Esophagus mucosa (tissue), 1 donor: ENCODE data around the gene SLC34A1. TPM values are rescaled to one million over a fixed set of nuclear protein-coding genes. Genes with fewer than 3 reads are reported as not detected.
"Not testable (repeated sequence)": the region's sequence is repeated elsewhere in the genome, so short reads cannot be mapped to it uniquely, and the experiment has no call there.

Source experiments
- ATAC-seq: fragments of 200-7000 bp; cut with Tn5 transposase; one replicate; pipeline ENCODE4 v1.9.1; 2020
- total RNA-seq: library from RNA; stranded (reverse); gene quantifications from one replicate; pipeline ENCODE4 v1.2.4, GENCODE V29; 2023
- donor health status: DM: yes; HTN: yes; CAD: no.

SLC34A1 gene
- total RNA-seq, 1 donor from 2014 or later, result 0.60 TPM

GRCh38 chr5:177368869-177369644 lies 15.2 kb upstream of the SLC34A1 start:
- ATAC-seq, result no peak

- no peak for ATAC-seq
These were observed 14.4 kb upstream of the SLC34A1 start for GRCh38 chr5:177369645-177370440.

- peak; percentile 73 for ATAC-seq
These were observed 13.6 kb upstream of the SLC34A1 start for GRCh38 chr5:177370488-177371119.

GRCh38 chr5:177371120-177372033 lies 12.9 kb upstream of the SLC34A1 start:
- no peak for ATAC-seq

GRCh38 chr5:177372034-177372896 lies 12.0 kb upstream of the SLC34A1 start:
- ATAC-seq, result peak; percentile 55

GRCh38 chr5:177372910-177373309 lies 11.3 kb upstream of the SLC34A1 start:
- no peak for ATAC-seq

- ATAC-seq, result peak; percentile 48
These were observed 10.4 kb upstream of the SLC34A1 start for GRCh38 chr5:177373806-177374205.

GRCh38 chr5:177374211-177374610 lies 10.0 kb upstream of the SLC34A1 start:
- ATAC-seq, result peak; percentile 12

- ATAC-seq, result not testable (repeated sequence)
These were observed 8.7 kb upstream of the SLC34A1 start for GRCh38 chr5:177375516-177375915.

GRCh38 chr5:177376107-177376506 lies 8.1 kb upstream of the SLC34A1 start:
- ATAC-seq, result no peak

GRCh38 chr5:177377851-177378776 lies 6.1 kb upstream of the SLC34A1 start:
- ATAC-seq, result no peak

- peak; percentile 88 for ATAC-seq
These were observed 5.0 kb upstream of the SLC34A1 start for GRCh38 chr5:177378884-177379883.

- no peak for ATAC-seq
These were observed 3.5 kb upstream of the SLC34A1 start for GRCh38 chr5:177380805-177381126.

- ATAC-seq, result no peak
These were observed 1.7 kb upstream of the SLC34A1 start for GRCh38 chr5:177382423-177383029.

GRCh38 chr5:177383181-177383580 lies 1.1 kb upstream of the SLC34A1 start:
- ATAC-seq, result no peak

- no peak for ATAC-seq
These were observed 1.5 kb downstream of the SLC34A1 start for GRCh38 chr5:177385720-177386119.

- no peak for ATAC-seq
These were observed 2.3 kb downstream of the SLC34A1 start for GRCh38 chr5:177386542-177386941.

GRCh38 chr5:177387405-177387804 lies 3.2 kb downstream of the SLC34A1 start:
- no peak for ATAC-seq
